ENCODE results near the gene FAS.

Gene FAS

DNA sequence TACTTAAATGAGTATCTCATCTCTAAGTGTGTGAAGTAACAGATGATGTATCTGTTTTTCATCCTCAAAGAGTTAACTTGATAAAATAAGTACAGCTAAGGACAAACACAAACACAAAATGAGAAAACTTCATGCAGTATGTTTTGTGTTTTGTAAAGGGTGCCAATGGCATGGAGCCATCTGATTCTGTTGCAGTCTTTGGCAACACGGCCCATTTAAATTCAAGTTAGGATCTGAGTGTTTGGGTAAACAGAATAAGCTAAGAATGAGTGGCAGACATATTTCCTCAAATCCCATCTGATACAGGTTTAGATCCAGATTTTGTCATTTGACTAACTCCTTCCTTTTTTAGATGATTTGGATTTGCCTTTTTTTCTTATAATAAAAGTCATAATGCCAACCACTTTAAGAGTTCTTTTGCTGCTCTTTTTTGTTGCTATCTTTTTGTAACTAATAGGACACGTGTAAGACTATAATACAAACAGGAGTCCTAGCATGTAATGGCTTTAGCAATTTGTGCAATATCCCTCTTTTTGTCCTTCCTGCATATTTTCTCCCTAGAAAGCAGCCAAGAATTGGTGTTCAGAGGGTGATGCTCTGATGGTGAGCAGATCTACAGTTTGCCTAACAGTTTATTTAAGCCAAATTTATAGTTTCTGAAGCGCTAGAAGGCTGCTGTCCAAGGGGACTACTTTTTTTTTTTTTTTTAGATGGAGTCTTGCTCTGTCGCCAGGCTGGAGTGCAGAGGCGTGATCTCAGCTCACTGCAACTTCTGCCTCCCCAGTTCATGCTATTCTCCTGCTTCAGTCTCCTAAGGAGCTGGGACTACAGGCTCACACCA lies 19.2 kb upstream of the FAS start:
- DNase-seq = no peak

GRCh38 chr10:88974012-88974411 lies 16.6 kb upstream of the FAS start:
- DNase-seq = no peak

- no peak for DNase-seq
These were observed 15.9 kb upstream of the FAS start for GRCh38 chr10:88974446-88975376.

DNA sequence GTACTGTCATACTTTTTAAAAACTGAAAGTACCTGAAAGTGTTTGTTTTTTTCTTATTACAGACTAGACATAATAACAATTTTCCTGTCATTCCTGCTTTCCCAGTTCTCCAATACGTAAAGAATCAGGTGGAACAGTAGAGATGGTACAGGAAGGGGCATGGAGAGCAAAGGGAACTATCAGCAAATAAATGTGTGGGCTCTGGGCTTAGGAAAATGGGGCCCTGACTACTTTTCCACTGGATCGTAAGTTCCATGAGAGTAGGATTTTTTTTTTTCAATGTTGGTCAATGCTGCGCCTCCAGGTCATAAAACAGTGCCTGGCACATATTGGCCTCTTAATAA lies 15.2 kb upstream of the FAS start:
- no peak for DNase-seq

- no peak for DNase-seq
These were observed 12.1 kb upstream of the FAS start for GRCh38 chr10:88978463-88978862.

- DNase-seq = no peak
These were observed 11.4 kb upstream of the FAS start for GRCh38 chr10:88979153-88979562.

GRCh38 chr10:88979603-88980002 lies 11.0 kb upstream of the FAS start:
- DNase-seq = no peak

DNA sequence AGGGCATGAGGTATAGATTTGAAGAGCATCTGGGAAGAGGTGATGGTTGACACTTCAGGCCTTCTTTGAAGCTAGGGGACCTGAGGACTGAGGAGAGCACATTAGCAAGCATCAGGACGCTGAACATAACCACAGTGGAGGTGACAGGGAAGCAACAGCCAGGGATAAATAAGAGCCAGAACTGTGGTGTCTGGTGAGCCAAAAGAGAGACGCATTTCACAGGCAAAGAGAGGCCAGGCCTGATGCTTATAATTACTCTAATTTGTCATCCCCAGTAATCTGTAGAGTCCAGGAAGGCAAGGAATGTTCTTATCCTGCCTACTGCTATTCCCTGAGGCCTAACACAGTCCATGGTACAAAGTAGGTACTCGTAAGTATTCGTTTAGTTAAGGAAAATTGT lies 10.4 kb upstream of the FAS start:
- DNase-seq = no peak

GRCh38 chr10:88980800-88981199 lies 9.8 kb upstream of the FAS start:
- no peak for DNase-seq

- DNase-seq = no peak
These were observed 9.2 kb upstream of the FAS start for GRCh38 chr10:88981435-88981834.

DNA sequence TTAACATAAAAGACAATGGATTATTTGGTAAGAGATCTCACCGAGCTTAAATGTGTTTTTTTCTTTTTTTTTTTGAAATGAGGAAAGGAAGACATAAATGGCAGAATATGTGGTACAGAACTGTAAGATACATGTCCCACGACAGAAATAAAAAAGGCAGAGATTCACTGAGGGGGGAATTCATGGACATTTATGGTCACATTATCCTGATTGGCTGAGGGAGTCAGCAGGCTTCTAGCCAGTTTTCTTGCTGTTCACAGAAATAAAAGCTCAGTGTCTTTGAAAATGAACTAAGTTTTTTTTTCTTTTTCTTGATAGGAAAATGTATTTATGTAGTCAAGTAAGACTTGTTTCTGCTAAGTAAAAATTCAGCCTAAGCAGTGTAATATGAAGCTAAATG lies 8.2 kb upstream of the FAS start:
- DNase-seq = no peak

GRCh38 chr10:88983206-88983605 lies 7.4 kb upstream of the FAS start:
- no peak for DNase-seq

- no peak for DNase-seq
These were observed 6.7 kb upstream of the FAS start for GRCh38 chr10:88983939-88984338.

- no peak for DNase-seq
These were observed 6.1 kb upstream of the FAS start for GRCh38 chr10:88984525-88984924.

- DNase-seq = no peak
These were observed 3.9 kb upstream of the FAS start for GRCh38 chr10:88986549-88987242.

DNA sequence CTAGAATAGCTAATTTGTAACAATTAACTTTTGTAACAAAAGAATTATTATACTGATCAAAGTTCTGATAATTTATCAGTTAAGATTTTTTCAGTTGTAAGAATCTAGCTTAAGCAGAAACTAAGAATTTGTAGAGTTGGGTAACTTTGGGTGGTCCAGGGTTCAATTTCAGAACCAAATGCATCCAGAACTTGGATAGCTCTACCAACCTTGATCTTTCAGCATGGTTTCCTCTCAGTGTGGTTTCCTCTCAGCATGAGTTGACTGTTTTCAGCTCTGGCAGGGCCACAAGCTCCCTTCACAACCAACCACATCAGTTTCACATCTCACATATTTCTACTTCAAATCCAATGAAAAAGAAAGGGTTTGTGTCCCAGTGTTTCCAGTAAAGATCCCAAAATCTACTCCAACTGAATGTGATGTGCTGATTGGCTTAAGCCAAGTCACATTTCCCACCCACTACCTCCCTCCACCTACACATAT lies 3.3 kb upstream of the FAS start:
- DNase-seq = no peak

GRCh38 chr10:88987840-88988239 lies 2.8 kb upstream of the FAS start:
- no peak for DNase-seq

GRCh38 chr10:88989423-88989822 lies 1.2 kb upstream of the FAS start:
- DNase-seq = no peak

DNA sequence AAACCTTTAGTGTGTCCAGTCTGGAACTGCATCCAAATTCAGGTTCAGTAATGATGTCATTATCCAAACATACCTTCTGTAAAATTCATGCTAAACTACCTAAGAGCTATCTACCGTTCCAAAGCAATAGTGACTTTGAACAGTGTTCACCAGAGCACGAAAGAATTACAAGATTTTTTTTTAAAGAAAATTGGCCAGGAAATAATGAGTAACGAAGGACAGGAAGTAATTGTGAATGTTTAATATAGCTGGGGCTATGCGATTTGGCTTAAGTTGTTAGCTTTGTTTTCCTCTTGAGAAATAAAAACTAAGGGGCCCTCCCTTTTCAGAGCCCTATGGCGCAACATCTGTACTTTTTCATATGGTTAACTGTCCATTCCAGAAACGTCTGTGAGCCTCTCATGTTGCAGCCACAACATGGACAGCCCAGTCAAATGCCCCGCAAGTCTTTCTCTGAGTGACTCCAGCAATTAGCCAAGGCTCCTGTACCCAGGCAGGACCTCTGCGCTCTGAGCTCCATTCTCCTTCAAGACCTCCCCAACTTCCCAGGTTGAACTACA lies 694 bp upstream of the FAS start:
- no peak for DNase-seq

- no peak for DNase-seq
These were observed 732 bp downstream of the FAS start for GRCh38 chr10:88991161-88991898.

DNA sequence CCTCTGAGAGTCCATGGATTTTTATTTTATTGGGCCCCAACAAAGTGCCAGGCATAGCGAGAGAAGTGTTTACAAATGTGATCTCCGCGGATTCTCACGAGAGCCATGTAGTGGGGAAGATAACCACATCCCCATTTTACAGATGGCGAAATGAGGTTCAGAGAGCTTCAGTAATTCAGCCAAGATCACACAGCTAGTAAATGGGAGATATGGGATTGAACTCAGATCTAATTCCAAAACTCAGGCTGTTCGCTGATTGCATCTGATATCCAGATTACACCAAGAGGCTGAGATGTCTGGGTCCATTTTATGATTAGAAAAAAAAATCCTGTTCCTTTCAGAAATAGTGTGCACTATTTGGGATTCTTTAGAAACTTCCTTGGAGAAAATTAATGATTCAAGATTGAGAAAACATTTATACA lies 1.3 kb downstream of the FAS start:
- no peak for DNase-seq

DNA sequence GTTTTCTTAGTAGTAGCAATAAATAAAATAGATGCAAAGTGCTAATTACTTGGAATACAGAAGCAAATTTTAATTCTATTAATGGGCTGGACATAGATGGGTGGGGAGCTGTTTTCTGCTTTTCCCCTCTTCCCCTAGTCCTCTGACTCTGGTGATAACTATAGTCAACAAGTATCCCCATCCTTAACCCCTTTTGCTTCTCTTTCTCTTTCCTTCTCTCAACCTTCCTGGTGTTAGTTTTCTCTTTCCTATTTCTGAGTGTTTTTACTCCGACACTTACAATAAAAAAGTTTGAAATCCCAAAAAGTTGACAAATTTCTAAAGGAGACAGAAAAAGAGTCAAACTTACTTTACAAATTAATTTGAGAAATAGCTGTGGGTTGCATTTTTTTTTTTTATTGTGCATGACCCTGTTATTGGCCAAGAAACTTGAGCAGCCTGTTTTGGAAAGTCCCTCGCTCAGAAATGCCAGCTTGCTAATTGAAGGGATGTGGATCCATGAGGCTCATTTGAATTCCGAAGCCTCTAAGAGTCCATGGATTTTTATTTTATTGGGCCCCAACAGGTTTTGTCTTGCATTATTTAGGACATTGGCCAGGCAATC lies 2.4 kb downstream of the FAS start:
- no peak for DNase-seq

All from NCI-H1417 treated with DMSO at 0.1 percent for 48 hours (cell line).